ENCODE measurements around the gene KIF6. TPM values are rescaled to one million over a fixed set of nuclear protein-coding genes. Genes with fewer than 3 reads are reported as not detected.

KIF6 gene, protein sequence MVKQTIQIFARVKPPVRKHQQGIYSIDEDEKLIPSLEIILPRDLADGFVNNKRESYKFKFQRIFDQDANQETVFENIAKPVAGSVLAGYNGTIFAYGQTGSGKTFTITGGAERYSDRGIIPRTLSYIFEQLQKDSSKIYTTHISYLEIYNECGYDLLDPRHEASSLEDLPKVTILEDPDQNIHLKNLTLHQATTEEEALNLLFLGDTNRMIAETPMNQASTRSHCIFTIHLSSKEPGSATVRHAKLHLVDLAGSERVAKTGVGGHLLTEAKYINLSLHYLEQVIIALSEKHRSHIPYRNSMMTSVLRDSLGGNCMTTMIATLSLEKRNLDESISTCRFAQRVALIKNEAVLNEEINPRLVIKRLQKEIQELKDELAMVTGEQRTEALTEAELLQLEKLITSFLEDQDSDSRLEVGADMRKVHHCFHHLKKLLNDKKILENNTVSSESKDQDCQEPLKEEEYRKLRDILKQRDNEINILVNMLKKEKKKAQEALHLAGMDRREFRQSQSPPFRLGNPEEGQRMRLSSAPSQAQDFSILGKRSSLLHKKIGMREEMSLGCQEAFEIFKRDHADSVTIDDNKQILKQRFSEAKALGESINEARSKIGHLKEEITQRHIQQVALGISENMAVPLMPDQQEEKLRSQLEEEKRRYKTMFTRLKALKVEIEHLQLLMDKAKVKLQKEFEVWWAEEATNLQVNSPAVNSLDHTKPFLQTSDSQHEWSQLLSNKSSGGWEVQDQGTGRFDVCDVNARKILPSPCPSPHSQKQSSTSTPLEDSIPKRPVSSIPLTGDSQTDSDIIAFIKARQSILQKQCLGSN
- 0.11 to 0.45 TPM (median 0.13 TPM) in 4 of 5 replicates, not detected in the other for total RNA-seq (2022; extraction: Qiagen RNA extraction; ENCODE audit: low read depth)

DNA sequence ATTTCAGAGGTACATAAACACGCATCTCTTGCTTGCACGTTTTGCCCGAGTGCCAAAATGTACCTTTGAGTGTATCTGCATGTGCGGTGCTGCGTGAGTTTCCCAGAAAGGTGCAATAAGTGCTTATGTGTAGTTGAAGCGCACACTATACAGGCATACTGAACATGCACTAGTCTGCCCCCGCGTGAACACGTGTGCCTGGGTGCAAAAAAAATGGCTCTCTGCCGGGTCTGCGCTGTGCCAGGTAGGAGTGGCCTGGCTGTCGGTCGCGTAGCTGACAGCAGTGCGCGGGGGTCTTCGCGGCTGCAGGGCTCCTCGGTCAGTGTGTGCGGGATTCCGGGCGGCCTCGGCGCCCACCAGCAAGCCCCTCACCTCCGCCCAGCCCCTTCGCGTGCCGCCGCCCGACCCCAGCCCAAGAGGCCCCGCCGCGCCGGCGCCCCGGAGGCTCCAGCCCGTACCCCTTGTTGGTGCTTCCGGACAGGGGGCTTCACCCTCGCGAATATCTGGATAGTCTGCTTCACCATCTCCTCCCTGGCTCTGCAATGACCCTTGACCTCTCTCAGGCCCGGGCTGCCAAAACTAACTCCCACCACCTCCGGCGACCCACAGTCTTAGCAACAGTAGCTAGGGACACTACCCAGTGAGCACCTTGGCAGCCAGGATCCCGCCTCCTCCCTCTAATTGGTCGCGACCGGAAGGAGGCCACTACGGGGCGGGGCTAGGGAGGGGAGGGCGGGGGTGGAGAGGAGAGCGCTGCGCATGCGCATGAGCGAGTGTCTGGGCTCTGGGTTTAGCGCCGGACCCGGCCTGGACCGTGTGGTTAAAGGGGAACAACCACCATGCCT lies at the start of gene KIF6:
Gene KIF6 (minus strand): TSS at position 622 of the 845 bp plus-strand sequence. CDS start 98 bp downstream, at position 524.

DNA sequence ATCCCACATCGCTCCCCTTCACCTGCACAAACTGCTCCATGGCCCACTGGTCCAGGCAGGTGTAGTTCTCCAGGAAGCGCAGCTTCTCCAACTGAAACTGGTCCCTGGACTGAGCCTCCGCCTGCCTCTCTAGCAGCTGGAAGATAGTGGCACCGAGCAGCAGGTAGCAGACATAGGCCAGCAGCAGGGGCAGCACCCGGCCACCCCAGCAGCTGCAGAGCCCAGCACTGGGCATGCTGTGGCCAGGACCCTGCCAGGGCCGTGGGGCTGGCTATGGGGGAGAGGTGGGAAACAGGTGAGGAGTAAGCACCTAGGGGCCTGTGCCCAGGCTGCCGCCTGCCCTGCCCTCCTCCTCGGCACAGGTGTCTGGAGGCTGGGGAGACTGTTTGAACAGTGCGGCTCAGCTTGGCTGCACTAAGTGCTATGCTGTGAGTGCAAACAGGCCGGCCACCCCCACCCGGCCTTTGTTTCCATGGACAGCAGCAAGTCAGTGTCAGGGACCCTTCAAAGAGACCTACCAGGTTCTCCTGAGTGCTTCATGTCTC lies 402.8 kb downstream of the KIF6 start, which contains the start of gene KCNK16:
Gene KCNK16 (minus strand): TSS at position 397 of the 545 bp plus-strand sequence. CDS start 162 bp downstream, at position 235.

DNA sequence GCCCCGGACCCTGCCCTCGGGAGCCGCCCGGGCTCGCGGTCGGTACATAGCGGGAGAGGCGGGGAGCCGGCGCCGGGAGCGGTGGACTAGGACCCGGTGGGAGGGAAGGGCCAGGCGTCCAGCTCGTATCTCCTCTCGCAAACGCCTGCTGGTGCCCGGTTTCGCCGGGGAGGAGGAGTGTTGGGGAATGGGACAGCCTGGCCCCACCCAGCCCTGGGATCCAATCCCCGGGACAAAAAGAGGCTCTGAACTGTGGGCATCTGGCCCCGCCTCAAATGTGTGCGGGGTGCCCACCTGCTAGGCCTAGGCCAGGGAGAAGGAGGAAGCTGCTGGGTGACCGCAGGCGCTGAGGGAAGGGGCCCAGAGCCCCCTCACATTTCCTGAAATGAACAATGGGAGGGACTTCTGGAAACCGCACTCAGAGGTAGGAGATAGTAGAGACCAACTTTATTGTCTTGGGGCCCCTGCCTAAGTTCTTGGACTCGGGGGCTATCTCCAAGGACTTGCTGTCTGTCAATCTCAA lies 410.9 kb downstream of the KIF6 start, which contains the start of gene KCNK17:
Gene KCNK17 (minus strand): TSS at position 147 of the 523 bp plus-strand sequence. CDS start 99 bp downstream, at position 48.

Other genes starting within 250 kb of the KIF6 start
- gene DAAM2, start 67.0 kb upstream of the KIF6 start, total RNA-seq (2022; extraction: Qiagen RNA extraction; ENCODE audit: low read depth), result 0.02 to 0.04 TPM in 2 of 5 replicates, not detected in the others
- 1.7 to 2.0 TPM (median 1.9 TPM) in 5 replicates for gene MOCS1, start 209.1 kb upstream of the KIF6 start, total RNA-seq (2022; extraction: Qiagen RNA extraction; ENCODE audit: low read depth)